Neural cell (in vitro differentiated cells): ENCODE data around the gene KRTAP1-4. TPM values are rescaled to one million over a fixed set of nuclear protein-coding genes. Genes with fewer than 3 reads are reported as not detected.

ENCODE experiments used
- H2AFZ ChIP-seq: fragments of 200-600, 300-800 bp; sonication (generic), shearing (Covaris generic); 2 replicates; pipeline ENCODE4 v1.6.0; 2014; ENCODE audit warnings: low read depth, mild to moderate bottlenecking, antibody characterized with exemption, low read length, moderate library complexity
- H3F3A ChIP-seq: fragments of 200-600 bp; shearing (Covaris generic); 2 replicates; pipeline ENCODE4 v1.6.1; 2016; ENCODE audit warnings: mild to moderate bottlenecking, moderate library complexity, mixed read lengths, antibody characterized with exemption, low read length; ENCODE audit not compliant: insufficient read depth, poor library complexity, severe bottlenecking
- H3K27ac ChIP-seq: fragments of 200-600, 300-800 bp; sonication (generic), shearing (Covaris generic); 2 replicates; pipeline ENCODE4 v1.5.1; 2014; ENCODE audit warnings: mild to moderate bottlenecking, low read length, moderate library complexity
- H3K27me3 ChIP-seq: fragments of 300-800, 200-600 bp; sonication (generic), shearing (Covaris generic); 2 replicates; pipeline ENCODE4 v1.6.0; 2014; ENCODE audit warnings: mild to moderate bottlenecking, low read depth, low read length, moderate library complexity; ENCODE audit not compliant: insufficient read depth
- H3K36me3 ChIP-seq: fragments of 300-800, 200-600 bp; sonication (generic), shearing (Covaris generic); 2 replicates; pipeline ENCODE4 v1.5.1; 2014; ENCODE audit warnings: mild to moderate bottlenecking, antibody characterized with exemption, low read length, moderate library complexity; ENCODE audit not compliant: insufficient read depth
- H3K4me2 ChIP-seq: fragments of 300-800, 200-600 bp; sonication (generic), shearing (Covaris generic); 2 replicates; pipeline ENCODE4 v1.6.0; 2014; ENCODE audit warnings: mild to moderate bottlenecking, low read length
- H3K4me3 ChIP-seq: fragments of 300-800, 200-600 bp; sonication (generic), shearing (Covaris generic); 2 replicates; pipeline ENCODE4 v1.5.1; 2014; ENCODE audit warnings: mild to moderate bottlenecking, low read length, moderate library complexity
- H3K79me2 ChIP-seq: fragments of 200-600 bp; shearing (Covaris generic); replicated peaks from 2 replicates; pipeline ENCODE4 v1.6.0; 2014; ENCODE audit warnings: mild to moderate bottlenecking, low read length, moderate library complexity; ENCODE audit not compliant: insufficient read depth
- H3K9ac ChIP-seq: fragments of 300-800, 200-600 bp; sonication (generic), shearing (Covaris generic); 2 replicates; pipeline ENCODE4 v1.6.1; 2016; ENCODE audit warnings: mild to moderate bottlenecking, low read length, mixed read lengths
- H3K9me2 ChIP-seq: fragments of 200-600 bp; shearing (Covaris generic); 2 replicates; pipeline ENCODE4 v1.6.1; 2016; ENCODE audit warnings: mild to moderate bottlenecking, low read length, mixed read lengths; ENCODE audit not compliant: insufficient read depth
- H3K9me3 ChIP-seq: fragments of 200-600, 300-800 bp; sonication (generic), shearing (Covaris generic); 2 replicates; pipeline ENCODE4 v1.6.1; 2016; ENCODE audit warnings: mild to moderate bottlenecking, mixed run types, low read length, moderate library complexity, mixed read lengths
- H4K20me1 ChIP-seq: fragments of 200-600 bp; shearing (Covaris generic); 2 replicates; pipeline ENCODE4 v1.6.1; 2016; ENCODE audit warnings: mild to moderate bottlenecking, mixed run types; ENCODE audit not compliant: insufficient read depth
- EP300 ChIP-seq: fragments of 450-650 bp; conservative IDR thresholded peaks from 2 replicates; pipeline ENCODE4 v1.6.1; 2014; ENCODE audit warnings: antibody characterized with exemption, mild to moderate bottlenecking, moderate library complexity; ENCODE audit not compliant: poor library complexity, severe bottlenecking
- EZH2 ChIP-seq: fragments of 200-600, 300-800 bp; shearing (Covaris generic), sonication (generic); IDR thresholded peaks from 2 replicates; pipeline ENCODE4 v1.6.1; 2014; ENCODE audit warnings: antibody characterized with exemption, low read length, borderline replicate concordance, mild to moderate bottlenecking; ENCODE audit not compliant: insufficient read depth, poor library complexity, severe bottlenecking
- MXI1 ChIP-seq: fragments of 450-650 bp; conservative IDR thresholded peaks from 2 replicates; pipeline ENCODE4 v1.6.1; 2014; ENCODE audit warnings: antibody characterized with exemption, mild to moderate bottlenecking; ENCODE audit not compliant: poor library complexity, severe bottlenecking
- POLR2AphosphoS5 ChIP-seq: IDR thresholded peaks from 2 replicates; pipeline ENCODE4 v1.6.1; 2012
- RAD21 ChIP-seq: fragments of 450-650 bp; conservative IDR thresholded peaks from 2 replicates; pipeline ENCODE4 v1.6.1; 2014; ENCODE audit warnings: antibody characterized with exemption, mild to moderate bottlenecking, moderate library complexity
- SMC3 ChIP-seq: fragments of 450-650 bp; conservative IDR thresholded peaks from 2 replicates; pipeline ENCODE4 v1.6.1; 2014; ENCODE audit warnings: antibody characterized with exemption, mild to moderate bottlenecking, moderate library complexity; ENCODE audit not compliant: poor library complexity
- TAF1 ChIP-seq: IDR thresholded peaks from 2 replicates; pipeline ENCODE4 v1.6.1; 2012; ENCODE audit warnings: low read depth
- polyA plus RNA-seq: library from polyadenylated mRNA; depleted of rRNA; stranded (reverse); fragments of >200 nt; gene quantifications from 2 replicates; pipeline ENCODE4 v1.2.3, GENCODE V29; 2014
- TF ChIP-seq, protein P1 (sequence below): IDR thresholded peaks from 2 replicates; pipeline ENCODE4 v1.6.1; 2012; ENCODE audit warnings: borderline replicate concordance
- TF ChIP-seq, protein P2 (sequence below): fragments of 450-650 bp; IDR thresholded peaks from 2 replicates; pipeline ENCODE4 v1.5.1; 2014; ENCODE audit warnings: antibody characterized with exemption, mild to moderate bottlenecking, moderate library complexity; ENCODE audit not compliant: poor library complexity, severe bottlenecking

Gene KRTAP1-4
- polyA plus RNA-seq, 1 donor from 2014 or later: not detected

DNA sequence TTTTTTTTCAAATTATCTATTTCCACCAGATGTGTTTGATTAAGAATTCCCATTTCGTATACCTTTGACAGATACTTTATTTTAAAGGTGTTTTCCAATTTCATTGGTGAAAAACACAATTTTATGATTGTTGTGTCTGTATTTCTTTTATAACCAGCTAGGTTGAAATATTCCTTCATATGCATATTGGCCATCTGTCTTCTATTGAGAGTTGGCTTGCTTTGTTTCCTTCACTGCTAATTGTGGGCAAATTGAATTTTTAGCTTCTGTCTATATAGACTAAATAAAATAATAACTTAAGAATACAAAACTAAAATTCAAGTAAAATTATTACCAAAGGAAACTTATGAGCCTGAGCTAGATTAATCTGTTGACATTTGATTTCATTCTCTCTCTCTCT lies 34.9 kb downstream of the KRTAP1-4 start:
- H3K9ac ChIP-seq: no peak overlapping the region
- H3K36me3 ChIP-seq: no peaks in the 10 kb centered on the region
- H3K4me3 ChIP-seq: no peak overlapping the region
- H3K9me2 ChIP-seq: no peaks in the 10 kb centered on the region
- H3K27me3 ChIP-seq: no peaks in the 10 kb centered on the region
- TF ChIP-seq, protein P1, sequence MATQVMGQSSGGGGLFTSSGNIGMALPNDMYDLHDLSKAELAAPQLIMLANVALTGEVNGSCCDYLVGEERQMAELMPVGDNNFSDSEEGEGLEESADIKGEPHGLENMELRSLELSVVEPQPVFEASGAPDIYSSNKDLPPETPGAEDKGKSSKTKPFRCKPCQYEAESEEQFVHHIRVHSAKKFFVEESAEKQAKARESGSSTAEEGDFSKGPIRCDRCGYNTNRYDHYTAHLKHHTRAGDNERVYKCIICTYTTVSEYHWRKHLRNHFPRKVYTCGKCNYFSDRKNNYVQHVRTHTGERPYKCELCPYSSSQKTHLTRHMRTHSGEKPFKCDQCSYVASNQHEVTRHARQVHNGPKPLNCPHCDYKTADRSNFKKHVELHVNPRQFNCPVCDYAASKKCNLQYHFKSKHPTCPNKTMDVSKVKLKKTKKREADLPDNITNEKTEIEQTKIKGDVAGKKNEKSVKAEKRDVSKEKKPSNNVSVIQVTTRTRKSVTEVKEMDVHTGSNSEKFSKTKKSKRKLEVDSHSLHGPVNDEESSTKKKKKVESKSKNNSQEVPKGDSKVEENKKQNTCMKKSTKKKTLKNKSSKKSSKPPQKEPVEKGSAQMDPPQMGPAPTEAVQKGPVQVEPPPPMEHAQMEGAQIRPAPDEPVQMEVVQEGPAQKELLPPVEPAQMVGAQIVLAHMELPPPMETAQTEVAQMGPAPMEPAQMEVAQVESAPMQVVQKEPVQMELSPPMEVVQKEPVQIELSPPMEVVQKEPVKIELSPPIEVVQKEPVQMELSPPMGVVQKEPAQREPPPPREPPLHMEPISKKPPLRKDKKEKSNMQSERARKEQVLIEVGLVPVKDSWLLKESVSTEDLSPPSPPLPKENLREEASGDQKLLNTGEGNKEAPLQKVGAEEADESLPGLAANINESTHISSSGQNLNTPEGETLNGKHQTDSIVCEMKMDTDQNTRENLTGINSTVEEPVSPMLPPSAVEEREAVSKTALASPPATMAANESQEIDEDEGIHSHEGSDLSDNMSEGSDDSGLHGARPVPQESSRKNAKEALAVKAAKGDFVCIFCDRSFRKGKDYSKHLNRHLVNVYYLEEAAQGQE: no peak
- no peak for TF ChIP-seq EZH2
- no peak for TF ChIP-seq SMC3
- TF ChIP-seq, protein P2, sequence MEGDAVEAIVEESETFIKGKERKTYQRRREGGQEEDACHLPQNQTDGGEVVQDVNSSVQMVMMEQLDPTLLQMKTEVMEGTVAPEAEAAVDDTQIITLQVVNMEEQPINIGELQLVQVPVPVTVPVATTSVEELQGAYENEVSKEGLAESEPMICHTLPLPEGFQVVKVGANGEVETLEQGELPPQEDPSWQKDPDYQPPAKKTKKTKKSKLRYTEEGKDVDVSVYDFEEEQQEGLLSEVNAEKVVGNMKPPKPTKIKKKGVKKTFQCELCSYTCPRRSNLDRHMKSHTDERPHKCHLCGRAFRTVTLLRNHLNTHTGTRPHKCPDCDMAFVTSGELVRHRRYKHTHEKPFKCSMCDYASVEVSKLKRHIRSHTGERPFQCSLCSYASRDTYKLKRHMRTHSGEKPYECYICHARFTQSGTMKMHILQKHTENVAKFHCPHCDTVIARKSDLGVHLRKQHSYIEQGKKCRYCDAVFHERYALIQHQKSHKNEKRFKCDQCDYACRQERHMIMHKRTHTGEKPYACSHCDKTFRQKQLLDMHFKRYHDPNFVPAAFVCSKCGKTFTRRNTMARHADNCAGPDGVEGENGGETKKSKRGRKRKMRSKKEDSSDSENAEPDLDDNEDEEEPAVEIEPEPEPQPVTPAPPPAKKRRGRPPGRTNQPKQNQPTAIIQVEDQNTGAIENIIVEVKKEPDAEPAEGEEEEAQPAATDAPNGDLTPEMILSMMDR: no peak
- TF ChIP-seq TAF1: no peak
- TF ChIP-seq EP300: no peak
- TF ChIP-seq MXI1: no peak
- no peak for TF ChIP-seq POLR2AphosphoS5
- no peak for TF ChIP-seq RAD21
- no peak overlapping the region for H2AFZ ChIP-seq
- no peak overlapping the region for H3K4me2 ChIP-seq
- H3K27ac ChIP-seq: no peak overlapping the region
- H3F3A ChIP-seq: no peaks in the 10 kb centered on the region
- no peaks in the 10 kb centered on the region for H3K9me3 ChIP-seq
- no peaks in the 10 kb centered on the region for H3K79me2 ChIP-seq
- no peaks in the 10 kb centered on the region for H4K20me1 ChIP-seq

DNA sequence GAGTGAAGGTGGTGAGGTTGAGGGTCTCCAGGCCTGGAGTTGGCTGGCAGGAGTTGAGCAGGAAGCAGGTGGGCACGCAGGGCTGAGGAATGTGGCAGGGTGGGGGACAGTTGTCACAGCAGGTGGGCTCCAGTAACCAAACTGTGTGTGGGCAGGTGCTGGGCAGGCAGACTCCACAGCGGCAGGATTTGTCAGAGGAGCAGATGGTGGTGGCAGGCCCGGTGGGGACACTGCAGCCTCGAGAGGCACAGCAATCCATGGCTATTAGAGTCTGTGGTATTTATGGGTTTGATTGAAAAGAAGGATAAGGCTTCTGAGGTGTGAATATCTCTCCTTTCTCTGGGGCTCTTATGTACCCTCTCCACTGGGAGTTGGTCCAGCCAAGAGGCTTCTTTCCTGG lies 36.2 kb downstream of the KRTAP1-4 start, which contains the start of gene KRTAP3-3:
KRTAP3-3 (minus strand) TSS at position 326 of the 400 bp plus-strand sequence; CDS start at position 259, 67 bp downstream.
- TF ChIP-seq TAF1 (no peak), POLR2AphosphoS5 (no peak), EZH2 (no peak), SMC3 (no peak), EP300 (no peak), MXI1 (no peak), RAD21 (no peak)
- TF ChIP-seq, protein P1: no peak
- TF ChIP-seq, protein P2: no peak
- no peaks in the 10 kb centered on the region for H3K9me3 ChIP-seq
- no peak within 1 kb of the TSS for H3K4me3 ChIP-seq
- H3K36me3 ChIP-seq: no peaks in the 10 kb centered on the region
- no peaks in the 10 kb centered on the region for H3K27me3 ChIP-seq
- no peak within 1 kb of the TSS for H3K9ac ChIP-seq
- H4K20me1 ChIP-seq: no peaks in the 10 kb centered on the region
- no peaks in the 10 kb centered on the region for H3K9me2 ChIP-seq
- no peak within 1 kb of the TSS for H3K27ac ChIP-seq
- no peaks in the 10 kb centered on the region for H3F3A ChIP-seq
- H3K4me2 ChIP-seq: no peak within 1 kb of the TSS
- H3K79me2 ChIP-seq: no peaks in the 10 kb centered on the region
- H2AFZ ChIP-seq: no peak within 1 kb of the TSS
